Activated gamma-delta T cell treated with anti-CD3 and anti-CD28 coated beads, Interleukin-2, amount 50 U/mL, for 16 hours (primary cell): ENCODE results near the gene GFER.
A peak's percentile ranks its signal among the peaks of the same experiment; 100 is the strongest.
"Not testable (repeated sequence)": the region's sequence is repeated elsewhere in the genome, so short reads cannot be mapped to it uniquely, and the experiment has no call there.

Experiments used
- DNase-seq: peaks from one replicate; pipeline ENCODE4 v3.0.0-alpha.2; 2020; ENCODE audit warnings: low read depth

Gene GFER

DNA sequence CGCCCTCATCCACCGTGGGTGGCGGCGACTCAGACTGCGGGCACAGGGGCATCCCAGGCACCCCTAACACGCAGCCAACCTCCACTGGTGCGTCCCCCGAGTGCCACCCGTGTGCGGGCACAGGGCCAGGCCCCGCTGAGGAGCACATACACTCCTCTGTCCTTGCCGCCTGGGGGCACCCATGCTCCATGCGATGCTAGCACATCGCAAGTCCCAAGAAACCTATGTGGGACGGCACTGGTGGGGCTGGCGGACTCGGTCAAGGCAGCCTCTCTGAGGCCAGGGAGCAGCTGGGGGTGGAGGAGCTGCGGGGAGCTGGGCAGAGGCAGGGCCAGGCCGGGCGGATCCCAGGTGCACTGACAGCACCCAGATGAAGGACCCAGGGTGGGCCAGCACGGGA, 21.7 kb downstream of the GFER start:
- no peak for DNase-seq

- DNase-seq = no peak
Measured at GRCh38 chr16:2006317-2006716, 22.3 kb downstream of the GFER start.

GRCh38 chr16:2007081-2007836, 23.3 kb downstream of the GFER start:
- no peak for DNase-seq

- DNase-seq = no peak
Measured at GRCh38 chr16:2008009-2008526, 24.1 kb downstream of the GFER start.

- no peak for DNase-seq
Measured at GRCh38 chr16:2008631-2009163, 24.7 kb downstream of the GFER start.

DNA sequence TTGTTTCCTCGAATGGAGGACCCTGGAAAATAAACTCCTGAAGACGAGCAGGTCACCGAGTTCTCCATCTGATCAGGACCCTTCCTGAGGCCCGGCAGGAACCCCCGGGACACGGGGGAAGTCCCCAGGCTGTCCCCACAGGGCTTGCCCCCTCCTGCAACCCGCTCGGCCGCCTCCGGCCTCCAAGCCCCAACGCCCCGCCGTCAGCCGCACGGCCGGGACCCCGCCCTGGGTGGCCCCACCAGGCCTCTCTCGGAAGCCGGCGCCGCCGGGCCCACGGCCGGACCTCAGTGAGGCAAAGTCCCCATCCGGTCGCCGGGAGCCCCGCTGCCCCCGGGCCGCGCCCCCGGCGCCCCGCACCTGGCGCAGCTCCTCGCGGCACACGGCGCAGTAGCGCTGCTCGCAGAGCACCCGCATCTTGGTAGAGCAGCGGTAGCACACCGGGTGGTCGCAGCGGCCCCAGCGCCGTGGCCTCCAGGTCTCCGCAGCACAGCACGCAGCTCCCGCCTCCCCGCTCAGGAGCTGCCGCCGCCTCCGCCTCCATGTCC, 25.2 kb downstream of the GFER start:
- DNase-seq = no peak

GRCh38 chr16:2009791-2010510, 26.0 kb downstream of the GFER start, which contains the start of gene ZNF598:
ZNF598 (minus strand) TSS chr16:2009821.
- DNase-seq = peak; percentile 60

GRCh38 chr16:2011726-2012125, 27.7 kb downstream of the GFER start:
- DNase-seq = not testable (repeated sequence)

GRCh38 chr16:2013527-2013926, 29.5 kb downstream of the GFER start:
- no peak for DNase-seq

DNA sequence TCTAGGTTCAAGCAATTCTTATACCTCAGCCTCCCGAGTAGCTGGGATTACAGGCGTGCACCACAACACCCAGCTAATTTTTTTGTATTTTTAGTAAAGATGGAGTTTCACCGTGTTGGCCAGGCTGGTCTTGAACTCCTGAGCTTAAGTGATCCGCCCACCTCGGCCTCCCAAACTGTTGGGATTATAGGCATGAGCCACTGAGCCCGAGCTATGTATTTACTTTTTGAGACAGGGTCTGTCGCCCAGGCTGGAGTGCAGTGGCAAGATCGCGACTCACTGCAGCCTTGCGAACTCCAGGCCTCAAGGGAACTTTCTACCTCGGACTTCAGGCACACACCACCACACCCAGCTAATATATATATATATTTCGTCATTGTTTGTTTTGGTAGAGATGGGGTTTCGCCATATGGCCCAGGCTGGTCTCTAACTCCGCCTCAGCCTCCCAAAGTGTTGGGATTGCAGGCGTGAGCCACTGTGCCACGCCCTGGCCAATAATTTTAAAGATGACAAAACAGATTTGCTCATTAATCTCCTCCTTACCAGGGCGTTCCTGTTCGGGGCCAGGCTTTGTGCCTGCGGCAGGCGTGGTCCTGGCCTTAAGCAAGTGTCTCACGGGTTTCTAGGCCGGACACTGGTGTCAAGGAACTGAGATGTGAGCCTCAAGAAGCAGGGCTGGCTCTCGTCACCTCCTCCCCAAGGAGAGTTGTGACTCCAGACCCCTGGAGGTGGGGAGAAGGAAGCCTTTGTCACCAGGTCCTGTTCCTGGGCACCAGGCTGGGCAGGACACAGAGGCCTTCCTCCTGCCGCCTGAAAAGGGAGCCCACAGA, 31.3 kb downstream of the GFER start:
- no peak for DNase-seq

DNA sequence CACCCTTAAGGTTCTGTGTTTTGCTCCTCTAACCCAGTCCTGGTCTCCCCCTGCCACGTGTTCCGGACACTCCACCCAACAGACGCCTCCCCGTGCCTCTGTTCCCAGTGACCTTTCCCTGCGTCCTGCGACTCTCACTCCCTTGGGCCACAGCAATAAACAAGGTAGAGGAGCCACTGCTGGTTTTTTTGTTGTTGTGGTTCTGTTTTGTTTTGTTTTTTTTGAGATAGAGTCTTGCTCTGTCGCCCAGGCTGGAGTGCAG, 31.9 kb downstream of the GFER start:
- DNase-seq = no peak

DNA sequence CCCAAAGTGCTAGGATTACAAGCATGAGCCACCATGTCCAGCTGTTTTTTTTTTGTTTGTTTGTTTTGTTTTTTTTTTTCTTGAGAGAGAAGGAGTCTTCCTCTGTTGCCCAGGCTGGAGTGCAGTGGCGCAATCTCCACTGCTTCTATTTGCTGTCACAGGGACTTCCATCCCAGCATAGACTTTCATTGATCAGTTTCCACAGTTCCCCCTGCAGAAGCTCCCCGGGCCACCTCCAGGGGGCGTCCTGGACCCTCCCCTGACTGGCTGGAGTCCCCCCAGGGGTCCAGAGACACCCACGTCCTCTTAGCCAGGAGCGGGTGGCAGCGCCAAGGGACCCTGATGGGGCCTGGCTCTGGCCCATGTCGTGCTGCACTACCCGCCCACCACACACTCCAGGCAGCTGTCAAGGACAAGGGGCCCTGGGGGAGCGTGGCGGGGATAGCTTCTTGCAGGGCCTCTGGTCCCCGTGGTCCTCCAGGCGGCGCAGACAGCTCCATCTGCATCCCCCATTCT, 32.5 kb downstream of the GFER start:
- no peak for DNase-seq

DNA sequence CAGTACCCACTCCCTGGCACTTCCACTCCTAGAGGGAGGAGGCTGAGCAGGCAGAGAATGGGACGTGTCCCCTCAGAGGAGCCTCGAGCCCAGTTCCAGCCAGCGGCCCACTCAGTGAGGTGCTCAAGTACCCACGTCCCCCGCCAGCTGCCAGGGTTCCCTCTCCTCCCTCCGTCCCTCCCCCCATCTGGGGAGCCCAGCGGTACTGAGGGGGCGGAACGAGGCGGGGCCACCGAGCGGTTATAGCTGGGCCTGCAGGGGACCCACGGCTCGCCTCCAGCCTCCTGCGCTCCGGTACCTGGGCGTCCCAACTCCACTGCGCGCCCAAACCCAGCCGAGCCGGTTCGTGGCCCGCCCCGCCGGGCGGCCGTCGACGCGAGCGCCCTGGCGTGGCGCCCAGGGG, 35.5 kb downstream of the GFER start, which contains the start of gene NPW:
Gene NPW (plus strand): TSS at position 268 of the 403 bp plus-strand sequence.
- DNase-seq = no peak

GRCh38 chr16:2019921-2020831, 36.2 kb downstream of the GFER start:
- no peak for DNase-seq

DNA sequence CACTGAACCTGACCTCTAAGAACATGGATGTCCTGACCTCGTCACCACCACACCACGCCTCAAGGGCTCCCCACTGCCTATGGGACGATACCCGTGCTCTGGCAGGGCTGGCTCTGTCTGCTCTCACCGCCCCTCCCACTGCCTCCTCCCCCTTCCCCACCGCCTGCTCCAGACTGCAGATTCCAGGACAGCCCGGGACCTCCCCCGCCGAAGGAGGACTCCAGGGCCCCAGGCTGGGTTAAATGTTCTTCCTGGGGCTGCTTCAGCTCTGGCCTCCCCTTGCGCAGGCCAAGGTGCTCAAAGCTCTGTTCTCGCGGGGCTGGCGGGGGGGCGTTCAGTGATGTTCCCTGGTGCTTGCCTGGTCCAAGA, 38.7 kb downstream of the GFER start:
- no peak for DNase-seq

- DNase-seq = peak; percentile 96
Measured at GRCh38 chr16:2023092-2024031, 39.4 kb downstream of the GFER start.

GRCh38 chr16:2024032-2024420, 40.0 kb downstream of the GFER start:
- no peak for DNase-seq

DNA sequence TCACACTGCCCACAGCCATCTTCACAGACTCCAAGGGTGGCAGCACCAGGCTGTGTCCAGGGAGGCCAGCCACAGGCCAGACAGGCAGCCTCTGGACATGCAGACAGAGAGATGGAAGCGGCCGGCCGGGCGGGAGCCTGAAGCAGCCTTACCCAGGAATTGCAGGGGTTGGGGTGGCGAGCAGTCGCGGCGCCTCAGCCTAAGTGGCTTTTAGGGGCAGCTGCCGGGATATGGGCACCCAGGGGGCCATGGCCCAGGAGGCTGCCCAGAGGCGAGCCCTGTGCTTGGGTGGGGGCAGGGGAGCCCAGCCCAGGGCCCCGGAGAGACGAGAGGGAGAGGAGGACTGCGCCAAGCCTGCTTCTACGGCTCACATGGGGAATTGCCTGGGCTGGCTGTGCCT, 41.3 kb downstream of the GFER start:
- no peak for DNase-seq

DNA sequence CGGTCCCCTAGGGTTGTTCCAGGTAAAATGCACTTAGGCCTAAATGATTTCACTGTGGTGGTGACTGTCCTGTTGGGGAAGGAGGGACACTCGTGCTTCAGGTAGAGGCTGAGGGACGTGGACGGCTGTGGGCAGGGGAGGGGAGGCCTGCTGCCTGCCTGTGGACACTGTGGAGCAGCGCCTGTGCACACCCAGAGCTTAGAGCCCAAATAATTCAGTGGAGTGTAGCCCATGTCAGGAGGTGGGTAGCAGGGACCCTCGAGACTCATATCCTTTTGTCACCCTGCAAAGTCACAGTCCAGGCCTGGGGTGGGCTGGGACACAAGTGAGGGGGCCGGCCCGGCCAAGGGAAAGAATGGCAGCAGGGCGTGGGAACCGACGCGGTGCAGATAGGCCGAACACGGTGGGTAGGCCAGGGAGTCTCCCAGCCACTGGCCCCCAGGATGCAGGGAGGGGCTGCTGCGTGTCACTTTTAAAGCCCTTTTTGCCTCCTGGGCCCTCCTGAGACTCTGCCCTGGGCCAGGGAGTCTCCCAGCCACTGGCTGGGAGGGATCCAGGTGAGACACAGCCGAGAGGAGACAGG, 42.0 kb downstream of the GFER start:
- DNase-seq = no peak
